SH-SY5Y (cell line): ENCODE measurements around the gene FAM151A.

ENCODE experiments used
- GATA2 ChIP-seq: IDR thresholded peaks from 2 replicates; pipeline ENCODE4 v1.6.1; 2011; ENCODE audit warnings: mild to moderate bottlenecking, low read depth, low read length
- GATA3 ChIP-seq: IDR thresholded peaks from 2 replicates; pipeline ENCODE4 v1.6.1; 2011; ENCODE audit warnings: low read depth, mild to moderate bottlenecking, low read length, moderate library complexity

DNA sequence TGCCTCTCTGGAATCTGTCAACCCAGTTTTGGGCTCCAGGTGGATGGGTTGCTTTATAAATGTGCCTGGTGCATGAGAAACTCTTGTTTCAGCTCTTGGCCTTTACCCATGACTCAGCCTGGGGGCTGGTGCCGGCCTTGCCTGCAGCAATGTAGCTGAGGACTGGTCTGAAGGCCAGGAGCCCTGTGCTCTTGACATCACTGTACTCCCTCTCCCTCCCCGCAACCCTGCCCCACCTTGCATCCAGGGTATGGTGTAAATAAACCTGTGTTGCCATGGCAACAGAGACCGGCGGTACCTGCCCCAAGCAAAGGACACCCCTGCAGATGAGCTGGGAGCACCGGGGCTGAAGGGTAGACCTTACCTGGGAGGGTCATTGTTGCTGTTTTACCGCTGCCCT lies 13.3 kb downstream of the FAM151A start:
- TF ChIP-seq GATA2 (no peak), GATA3 (no peak)
